RPMI7951 (cell line): ENCODE data around the gene GJA3. TPM values are rescaled to one million over a fixed set of nuclear protein-coding genes. Genes with fewer than 3 reads are reported as not detected.

Experiments used
- DNase-seq: peaks from one replicate; pipeline ENCODE4 v3.0.0-alpha.2; 2012; ENCODE audit warnings: low read depth
- total RNA-seq: library from RNA; depleted of rRNA; stranded (reverse); fragments of >200 nt; shearing (Covaris generic); gene quantifications from 2 replicates; pipeline ENCODE4 v1.2.3, GENCODE V29; 2014; rRNA removed

The GJA3 gene
- total RNA-seq: 0.98 and 1.1 TPM in 2 replicates

GRCh38 chr13:20160306-20161274 is at the start of gene GJA3:
GJA3 (minus strand) TSS chr13:20161052; CDS start chr13:20143288, 17,764 bp downstream.
- peak; percentile 48 for DNase-seq

DNA sequence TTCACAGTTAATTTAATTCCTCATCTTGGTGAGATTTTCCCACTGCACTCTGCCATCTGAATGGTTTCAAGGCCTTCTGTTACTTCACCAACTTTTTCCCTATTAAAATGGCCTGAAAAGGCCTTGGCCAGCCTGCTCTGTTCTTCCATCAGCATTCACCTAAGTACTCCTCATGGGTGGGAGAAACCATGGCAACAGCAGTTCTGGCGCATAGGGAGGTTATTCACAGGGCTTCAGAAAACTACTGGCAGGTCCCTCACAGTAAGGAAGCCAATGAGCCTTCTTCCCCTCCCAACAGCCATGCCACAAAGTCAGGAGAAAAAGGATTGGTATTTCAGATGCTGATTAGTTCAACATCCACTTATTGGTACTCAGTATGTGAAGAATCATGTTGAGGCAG is 49.1 kb upstream of the GJA3 start:
- no peak for DNase-seq

DNA sequence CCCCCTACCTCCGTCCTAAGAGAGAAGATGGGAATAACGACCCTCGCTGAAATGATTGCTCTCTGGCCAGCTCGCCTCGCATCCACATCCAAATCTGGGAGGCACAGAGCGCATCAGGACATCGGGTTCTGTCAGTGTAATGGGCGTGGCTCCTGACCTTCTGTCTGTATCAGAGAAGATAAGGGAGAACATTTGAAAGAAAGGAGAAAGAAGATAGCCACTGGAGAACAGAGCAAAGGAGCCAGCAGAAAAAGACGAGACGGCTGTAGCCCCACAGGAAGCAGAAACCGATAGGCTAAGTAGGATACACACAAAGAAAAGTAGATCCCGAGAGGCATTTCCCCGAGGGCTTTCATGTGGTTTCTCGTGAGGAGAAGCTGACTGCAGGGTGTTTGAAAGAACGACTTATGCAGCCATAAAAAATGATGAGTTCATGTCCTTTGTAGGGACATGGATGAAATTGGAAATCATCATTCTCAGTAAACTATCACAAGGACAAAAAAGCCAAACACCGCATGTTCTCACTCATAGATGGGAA is 45.9 kb upstream of the GJA3 start:
- no peak for DNase-seq

GRCh38 chr13:20206065-20206697 is 45.3 kb upstream of the GJA3 start:
- no peak for DNase-seq

DNA sequence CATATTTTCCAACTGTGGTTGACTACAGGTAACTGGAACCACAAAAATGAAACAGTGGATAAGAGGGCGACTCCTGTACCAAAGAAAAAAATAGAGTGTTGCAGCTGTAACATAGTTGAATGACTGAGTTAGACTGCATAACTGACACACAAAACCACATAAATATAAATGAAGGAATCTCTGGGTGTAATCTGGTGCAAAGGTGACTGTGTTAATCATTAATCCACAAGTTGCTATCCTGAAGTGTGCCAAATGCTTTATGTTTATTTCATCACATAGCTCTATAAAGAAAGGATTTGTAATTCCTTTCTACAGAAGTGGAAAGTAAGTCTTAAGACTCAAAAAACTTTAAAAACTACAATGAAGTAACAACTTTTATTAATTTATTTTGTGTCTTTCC is 37.9 kb upstream of the GJA3 start:
- no peak for DNase-seq

DNA sequence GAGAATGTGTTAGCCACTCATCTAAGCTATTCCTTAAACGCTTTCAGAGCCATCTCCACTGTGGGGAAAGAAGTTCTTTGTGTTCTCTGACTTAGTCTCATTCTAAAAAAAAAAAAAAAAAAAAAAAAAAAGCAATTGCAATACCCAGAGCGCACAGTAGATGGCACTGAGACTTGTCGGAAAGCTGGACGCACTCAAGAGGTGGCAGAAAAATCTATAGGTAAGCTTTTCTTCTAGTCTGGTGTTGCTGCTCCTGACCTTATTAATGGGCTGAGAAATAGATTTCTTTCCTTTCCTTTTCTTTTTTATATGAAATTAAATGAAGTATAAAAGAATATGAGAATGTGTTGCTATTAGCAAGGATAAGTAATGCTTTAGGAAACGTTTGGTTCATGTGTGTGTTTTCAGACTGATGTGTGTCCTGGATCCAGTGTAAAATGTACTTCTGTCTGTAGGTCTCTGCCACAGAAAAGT is 36.5 kb upstream of the GJA3 start:
- peak; percentile 43 for DNase-seq

DNA sequence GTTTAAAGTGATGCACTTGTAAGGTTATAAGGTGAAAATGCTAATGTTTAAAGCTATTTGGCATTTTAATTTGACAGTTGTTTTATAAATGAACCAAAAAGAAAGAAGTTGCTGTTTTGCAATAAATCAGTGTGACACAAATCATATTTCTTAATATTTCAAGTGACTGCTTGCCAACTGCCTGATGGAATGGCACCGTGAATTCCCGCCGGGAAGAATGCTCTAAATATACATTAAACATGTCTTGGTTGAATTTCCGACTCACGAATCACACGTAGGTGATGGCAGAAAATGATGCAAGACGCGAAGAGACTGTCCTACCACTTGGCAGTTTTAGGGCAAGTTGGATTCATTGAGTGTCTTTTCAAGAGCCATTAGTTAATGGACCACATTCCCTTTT is 34.9 kb upstream of the GJA3 start:
- DNase-seq: no peak

GRCh38 chr13:20193907-20194631 is 33.2 kb upstream of the GJA3 start:
- DNase-seq: no peak

GRCh38 chr13:20193162-20193906 is 32.5 kb upstream of the GJA3 start:
- no peak for DNase-seq

GRCh38 chr13:20192836-20193161 is 31.9 kb upstream of the GJA3 start, which contains the start of gene GJB2:
GJB2 (minus strand) TSS chr13:20192938; CDS start chr13:20189581, 3,357 bp downstream.
- DNase-seq: no peak

GRCh38 chr13:20192158-20192835 is 31.4 kb upstream of the GJA3 start:
- DNase-seq: no peak

GRCh38 chr13:20191311-20192157 is 30.7 kb upstream of the GJA3 start:
- DNase-seq: no peak

DNA sequence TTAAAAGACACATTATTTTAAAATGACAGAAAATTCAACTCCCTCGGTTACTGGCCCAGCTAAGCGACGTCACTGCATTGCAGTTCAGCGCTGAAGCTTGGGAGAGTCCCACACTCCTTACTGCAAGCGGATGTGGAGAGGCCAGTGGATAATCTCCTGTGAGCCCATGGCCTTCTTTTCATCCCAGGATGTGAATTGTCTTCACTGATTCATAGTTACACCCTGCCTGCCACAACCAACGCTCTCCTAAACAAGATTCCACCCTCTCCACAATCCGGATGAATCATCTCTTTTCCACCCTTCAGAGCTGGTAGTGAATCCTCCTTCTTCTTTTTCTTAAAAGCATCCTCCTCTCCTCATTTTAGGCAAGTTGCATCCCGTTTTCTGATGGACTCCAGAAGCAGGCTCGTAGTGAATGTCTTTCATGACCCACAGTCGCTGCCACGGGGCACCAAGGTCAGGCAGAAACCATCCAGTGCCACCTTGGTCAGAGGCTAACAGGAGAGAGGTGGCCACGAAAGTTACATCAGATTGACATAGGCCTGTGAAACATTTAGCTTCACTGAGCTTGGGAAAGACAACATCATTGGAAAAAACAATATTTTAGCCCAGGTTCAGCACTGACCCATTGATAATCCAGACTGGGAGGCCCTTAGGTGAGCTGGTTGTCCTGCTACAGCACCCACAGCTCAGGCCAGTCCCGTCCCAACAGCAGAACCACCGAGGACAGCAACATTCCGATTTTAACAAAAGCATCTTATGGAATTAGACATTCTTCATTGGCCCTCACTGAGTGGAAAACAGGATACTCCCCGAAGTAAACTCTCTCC is 29.8 kb upstream of the GJA3 start:
- DNase-seq: peak; percentile 89

DNA sequence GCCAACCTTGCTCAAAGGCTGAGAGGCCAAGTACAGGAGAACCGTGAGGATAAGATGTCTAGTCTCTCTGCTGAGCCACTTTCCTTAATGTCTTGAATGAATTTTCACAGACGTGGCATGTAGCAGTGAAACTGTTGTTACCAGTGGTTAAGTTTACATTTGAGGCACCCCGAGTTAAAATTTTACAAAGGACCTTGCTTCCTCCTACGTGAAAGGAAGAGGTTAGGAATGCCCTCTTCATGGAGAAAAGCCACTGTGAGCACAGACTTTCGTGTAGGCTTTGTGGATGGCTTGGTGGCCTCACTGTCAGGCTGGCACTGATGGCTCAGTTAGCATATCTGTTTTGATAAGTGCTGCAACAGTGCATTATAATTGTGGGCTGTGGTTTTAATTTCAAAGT is 29.2 kb upstream of the GJA3 start:
- no peak for DNase-seq

DNA sequence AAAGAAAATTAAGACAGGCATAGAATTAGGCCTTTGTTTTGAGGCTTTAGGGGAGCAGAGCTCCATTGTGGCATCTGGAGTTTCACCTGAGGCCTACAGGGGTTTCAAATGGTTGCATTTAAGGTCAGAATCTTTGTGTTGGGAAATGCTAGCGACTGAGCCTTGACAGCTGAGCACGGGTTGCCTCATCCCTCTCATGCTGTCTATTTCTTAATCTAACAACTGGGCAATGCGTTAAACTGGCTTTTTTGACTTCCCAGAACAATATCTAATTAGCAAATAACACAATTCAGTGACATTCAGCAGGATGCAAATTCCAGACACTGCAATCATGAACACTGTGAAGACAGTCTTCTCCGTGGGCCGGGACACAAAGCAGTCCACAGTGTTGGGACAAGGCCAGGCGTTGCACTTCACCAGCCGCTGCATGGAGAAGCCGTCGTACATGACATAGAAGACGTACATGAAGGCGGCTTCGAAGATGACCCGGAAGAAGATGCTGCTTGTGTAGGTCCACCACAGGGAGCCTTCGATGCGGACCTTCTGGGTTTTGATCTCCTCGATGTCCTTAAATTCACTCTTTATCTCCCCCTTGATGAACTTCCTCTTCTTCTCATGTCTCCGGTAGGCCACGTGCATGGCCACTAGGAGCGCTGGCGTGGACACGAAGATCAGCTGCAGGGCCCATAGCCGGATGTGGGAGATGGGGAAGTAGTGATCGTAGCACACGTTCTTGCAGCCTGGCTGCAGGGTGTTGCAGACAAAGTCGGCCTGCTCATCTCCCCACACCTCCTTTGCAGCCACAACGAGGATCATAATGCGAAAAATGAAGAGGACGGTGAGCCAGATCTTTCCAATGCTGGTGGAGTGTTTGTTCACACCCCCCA is 28.1 kb upstream of the GJA3 start:
- no peak for DNase-seq

- no peak for DNase-seq
Observed at GRCh38 chr13:20186771-20187170, 25.9 kb upstream of the GJA3 start.

GRCh38 chr13:20185366-20186056 is 24.7 kb upstream of the GJA3 start:
- DNase-seq: no peak
